HL-60/S4 treated with retinoic acid at 250 ng/mL for 4 days and 3 days (cell line): ENCODE data around the gene PIK3CB.
"Not testable (repeated sequence)": the region's sequence is repeated elsewhere in the genome, so short reads cannot be mapped to it uniquely, and the experiment has no call there.

Source experiments
- in situ Hi-C: fragments of 300-500 bp; cut with MboI; formaldehyde crosslinking; loops from 2 replicates; pipeline ENCODE4 v1.7.0; 2022; ENCODE audit warnings: low sequenced_read_pairs

The PIK3CB gene

DNA sequence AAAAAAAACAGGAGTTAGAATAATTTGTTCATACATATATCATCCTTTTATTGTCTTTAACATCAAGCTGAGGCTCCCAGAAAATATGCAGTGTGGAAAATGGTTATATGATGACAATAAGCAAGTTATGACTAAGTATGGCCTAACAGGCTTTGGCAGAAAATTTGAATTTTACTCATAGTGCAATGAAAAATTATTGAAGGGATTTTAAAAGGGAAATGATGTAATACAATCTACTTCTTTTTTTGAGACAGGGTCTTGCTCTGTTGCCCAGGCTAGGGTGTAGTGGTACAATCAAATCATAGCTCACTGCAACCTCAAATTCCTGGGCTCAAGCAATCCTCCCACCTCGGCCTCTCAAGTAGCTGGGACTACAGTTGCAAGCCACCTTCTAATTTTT is 147.5 kb downstream of the PIK3CB start:
- in situ Hi-C loops = no loop called here

- in situ Hi-C loops = no loop called here
Observed at GRCh38 chr3:138686771-138687221, 147.9 kb downstream of the PIK3CB start.

DNA sequence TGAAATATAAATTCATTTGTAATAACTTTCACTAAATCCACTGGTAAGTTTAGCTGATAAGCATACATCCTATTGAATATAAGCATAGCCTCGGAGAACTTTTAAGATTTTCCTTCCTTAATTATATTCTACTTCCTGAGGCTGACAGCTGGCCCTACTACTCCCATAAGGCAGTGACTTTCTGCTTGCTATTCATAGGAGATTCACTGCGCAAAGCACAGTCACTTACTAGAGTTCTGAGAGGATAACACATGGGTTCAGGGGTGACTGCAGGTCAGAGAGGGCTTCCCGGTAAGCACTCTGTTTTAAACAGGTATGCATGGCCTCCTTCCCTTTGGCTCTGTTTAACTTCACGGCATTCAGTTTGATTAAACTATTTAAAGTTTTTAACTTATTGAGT is 150.3 kb downstream of the PIK3CB start:
- in situ Hi-C loops = no loop called here

- in situ Hi-C loops = no loop called here
Observed at GRCh38 chr3:138682648-138683047, 152.1 kb downstream of the PIK3CB start.

- in situ Hi-C loops = no loop called here
Observed at GRCh38 chr3:138681463-138682220, 153.1 kb downstream of the PIK3CB start.

GRCh38 chr3:138680974-138681373 is 153.8 kb downstream of the PIK3CB start:
- in situ Hi-C loops = not testable (repeated sequence)

DNA sequence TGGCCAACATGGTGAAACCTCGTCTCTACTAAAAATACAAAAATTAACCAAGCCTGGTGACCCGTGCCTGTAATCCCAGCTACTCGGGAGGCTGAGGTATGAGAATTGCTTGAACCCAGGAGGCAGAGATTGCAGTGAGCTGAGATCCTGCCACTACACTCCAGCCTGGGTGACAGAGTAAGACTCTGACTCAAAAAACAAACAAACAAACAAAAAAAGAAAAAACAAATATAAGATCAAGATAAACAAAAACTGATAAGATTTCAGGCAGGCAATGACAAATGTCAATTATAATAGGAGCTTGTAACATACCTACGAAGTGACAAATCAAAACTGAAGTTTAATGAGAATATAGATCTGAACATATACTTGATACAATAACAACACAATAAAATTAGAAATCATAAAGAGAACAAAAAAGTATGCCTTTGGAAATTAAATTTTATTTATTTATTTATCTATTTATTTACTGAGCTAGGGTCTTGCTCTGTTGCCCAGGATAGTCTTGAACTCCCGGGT is 155.8 kb downstream of the PIK3CB start:
- in situ Hi-C loops = no loop called here

- in situ Hi-C loops = no loop called here
Observed at GRCh38 chr3:138678086-138678485, 156.6 kb downstream of the PIK3CB start.

DNA sequence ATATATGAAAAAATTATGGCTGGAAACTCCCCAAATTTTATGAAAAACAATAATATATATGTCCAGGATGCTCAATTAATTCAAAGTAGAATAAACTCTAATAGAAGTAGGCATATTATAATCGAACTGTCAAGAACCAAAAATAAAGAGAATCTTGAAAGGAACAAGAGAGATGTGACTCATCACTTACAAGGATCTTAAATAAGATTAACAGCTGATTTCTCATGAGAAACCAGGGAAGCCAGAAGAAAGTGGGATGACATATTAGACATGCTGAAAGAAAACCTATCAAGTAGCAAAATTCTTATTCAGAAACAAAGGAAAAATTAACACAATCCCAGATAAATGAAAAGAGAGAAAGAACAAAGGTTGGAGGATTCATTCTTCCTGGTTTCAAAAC is 159.3 kb downstream of the PIK3CB start:
- in situ Hi-C loops = no loop called here

DNA sequence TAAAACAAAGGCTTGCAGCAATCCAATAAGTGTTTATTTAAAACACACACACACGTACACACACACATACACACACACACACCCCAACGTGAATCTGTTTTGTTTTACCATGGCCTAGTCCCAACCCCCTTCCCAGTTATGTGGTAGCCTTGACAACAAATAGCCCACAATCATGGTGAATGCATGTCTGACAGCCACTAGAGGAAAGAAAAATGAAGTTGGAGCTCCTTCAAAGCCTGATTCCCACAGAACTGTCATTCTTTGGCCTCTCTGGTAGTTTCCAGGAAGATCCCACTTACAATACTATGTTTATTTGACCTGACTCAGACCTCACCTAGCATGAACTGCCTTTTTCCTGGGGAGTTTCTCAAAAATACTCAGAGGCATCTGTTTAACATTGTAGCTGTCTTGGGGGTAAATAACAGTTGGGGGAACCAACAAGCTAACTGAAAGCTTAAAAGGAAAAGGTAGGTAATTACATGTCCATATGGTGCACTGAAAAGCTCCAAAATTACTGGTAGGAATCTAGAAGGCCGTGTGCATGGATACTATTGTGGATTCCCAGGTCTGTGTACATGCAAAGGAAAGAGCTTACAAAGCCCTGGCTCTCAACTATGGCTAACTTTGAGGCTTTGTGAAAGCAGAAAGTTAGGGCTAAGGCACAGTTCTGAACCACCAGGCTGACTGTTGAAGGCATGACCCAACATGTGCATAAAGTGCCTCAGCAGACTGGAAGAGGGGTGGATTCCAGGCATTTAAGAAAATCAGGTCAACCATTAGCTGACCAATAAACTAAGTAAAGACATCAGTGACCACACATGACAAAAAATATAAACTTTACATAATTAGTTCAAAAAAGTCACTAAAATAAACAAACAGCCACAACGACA is 160.8 kb downstream of the PIK3CB start:
- in situ Hi-C loops = no loop called here

GRCh38 chr3:138670407-138670806 is 164.3 kb downstream of the PIK3CB start:
- in situ Hi-C loops = no loop called here

GRCh38 chr3:138668107-138668506 is 166.6 kb downstream of the PIK3CB start:
- in situ Hi-C loops = no loop called here

- in situ Hi-C loops = no loop called here
Observed at GRCh38 chr3:138657508-138657907, 177.2 kb downstream of the PIK3CB start.

DNA sequence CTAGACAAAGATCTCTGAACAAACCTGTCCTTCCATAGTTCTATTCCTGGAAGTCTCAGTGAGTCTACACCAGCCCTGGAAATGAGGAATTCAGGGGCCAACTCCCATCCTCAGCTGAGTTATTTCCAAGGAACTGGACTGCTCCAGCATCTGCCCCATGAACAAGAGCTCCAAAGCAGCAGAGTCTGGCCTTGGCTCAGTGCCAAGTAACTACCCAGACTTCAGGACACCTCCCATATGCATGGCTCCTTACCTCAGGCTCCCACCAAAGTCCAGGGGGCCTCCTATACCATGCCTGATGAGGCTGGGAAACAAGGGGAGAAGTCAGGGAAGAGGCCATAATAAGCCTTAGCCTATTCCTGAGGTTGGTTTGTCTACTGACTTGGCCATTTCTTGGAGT is 181.2 kb downstream of the PIK3CB start:
- in situ Hi-C loops = no loop called here

DNA sequence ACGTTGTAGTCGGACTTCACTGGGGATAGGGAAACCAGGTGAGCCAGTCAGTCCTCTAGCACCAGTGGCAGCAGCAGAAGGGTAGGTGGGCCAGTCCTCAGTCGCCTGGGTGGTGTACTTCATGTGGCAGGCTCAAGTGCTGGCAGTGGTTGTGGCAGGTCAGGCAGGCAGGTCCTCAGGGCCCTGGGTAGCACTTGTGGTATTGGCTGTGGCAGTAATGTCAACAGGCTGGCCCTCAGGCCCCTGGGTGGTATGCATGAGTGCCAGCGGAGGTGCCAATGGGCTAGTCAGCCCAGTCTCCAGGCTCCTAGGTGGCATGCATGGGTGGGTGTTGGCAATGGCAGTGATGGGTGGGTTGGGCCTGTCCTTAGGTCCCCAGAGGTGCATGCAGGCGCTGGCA is 185.6 kb downstream of the PIK3CB start:
- in situ Hi-C loops = no loop called here

DNA sequence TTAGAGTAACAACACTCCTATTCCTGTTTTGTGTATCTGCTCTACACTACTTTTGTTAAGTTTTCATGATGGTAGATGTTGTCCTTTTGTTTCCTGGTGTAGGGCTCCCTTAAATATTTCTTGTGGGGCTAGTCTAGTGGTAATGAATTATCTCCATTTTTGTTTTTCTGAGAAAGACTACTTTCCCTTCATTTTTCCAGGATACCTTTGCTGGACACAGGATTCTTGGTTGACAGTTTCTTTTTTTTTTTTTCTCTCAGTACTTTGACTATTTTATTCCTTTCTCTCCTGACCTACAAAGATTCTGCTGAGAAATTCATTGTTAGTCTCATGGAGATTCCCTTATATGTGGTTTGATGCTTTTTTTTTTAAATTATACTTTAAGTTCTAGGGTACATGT is 188.2 kb downstream of the PIK3CB start:
- in situ Hi-C loops = no loop called here

DNA sequence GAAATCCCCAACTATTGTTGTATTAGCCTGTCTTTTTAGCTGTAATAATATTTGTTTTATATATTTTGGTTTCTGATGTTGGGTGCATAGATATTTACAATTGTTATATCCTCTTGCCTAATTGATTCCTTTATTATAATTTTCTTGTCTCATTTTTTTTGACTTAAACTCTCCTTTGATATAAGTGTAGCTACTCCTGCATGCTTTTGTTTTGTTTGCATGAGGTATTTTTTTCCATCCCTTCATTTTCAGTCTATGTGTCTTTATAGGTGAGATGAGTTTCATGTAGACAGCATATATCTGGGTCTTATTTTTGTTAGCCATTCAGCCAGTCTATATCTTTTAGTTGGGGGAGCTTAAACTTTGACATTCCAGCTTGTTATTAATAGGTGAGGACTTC is 188.7 kb downstream of the PIK3CB start:
- in situ Hi-C loops = no loop called here

DNA sequence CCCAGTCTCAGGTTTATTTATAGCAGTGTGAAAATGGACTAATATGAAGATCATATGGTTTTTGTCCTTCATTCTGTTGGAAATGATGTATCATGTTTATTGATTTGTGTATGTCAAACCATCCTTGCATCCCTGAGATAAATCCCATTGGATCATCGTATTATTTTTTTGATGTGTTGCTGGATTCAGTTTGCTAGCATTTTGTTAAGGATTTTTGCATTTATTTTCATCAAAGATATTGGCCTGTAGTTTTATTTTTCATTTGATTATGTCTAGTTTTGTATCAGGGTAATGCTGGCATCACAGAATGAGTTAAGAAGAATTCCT is 191.8 kb downstream of the PIK3CB start:
- in situ Hi-C loops = no loop called here

- in situ Hi-C loops = no loop called here
Observed at GRCh38 chr3:138642226-138642926, 192.4 kb downstream of the PIK3CB start.

GRCh38 chr3:138640537-138640936 is 194.2 kb downstream of the PIK3CB start:
- in situ Hi-C loops = no loop called here

DNA sequence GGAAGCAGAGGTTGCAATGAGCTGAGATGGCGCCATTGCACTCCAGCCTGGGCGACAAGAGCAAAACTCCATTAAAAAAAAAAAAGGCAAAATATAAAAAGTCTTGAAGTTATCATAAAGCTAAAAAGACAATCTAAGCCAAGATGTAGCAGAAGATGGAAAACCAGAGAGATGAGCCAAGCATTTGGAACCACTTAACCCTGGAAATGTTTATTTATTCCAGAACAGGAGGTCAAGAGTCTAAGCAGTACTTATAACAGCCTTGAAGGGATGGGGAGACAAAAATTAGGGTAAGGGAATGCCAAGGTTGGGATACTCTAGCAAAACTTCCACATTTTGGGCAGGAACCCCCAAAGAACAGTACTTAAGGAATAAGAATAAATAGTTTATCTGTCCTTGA is 196.1 kb downstream of the PIK3CB start:
- in situ Hi-C loops = no loop called here
